GM19035 (cell line): Measurements from ENCODE around the gene LCN6.
"Not testable (repeated sequence)": the region's sequence is repeated elsewhere in the genome, so short reads cannot be mapped to it uniquely, and the experiment has no call there.

Experiments used
- ATAC-seq: cut with Tn5 transposase; IDR thresholded peaks from one replicate; pipeline ENCODE4 v1.9.1; 2021; ENCODE audit not compliant: unreplicated experiment

The LCN6 gene

GRCh38 chr9:136784249-136784996 lies 36.1 kb upstream of the LCN6 start:
- ATAC-seq: no peak

GRCh38 chr9:136782452-136782851 lies 34.1 kb upstream of the LCN6 start:
- ATAC-seq: no peak

DNA sequence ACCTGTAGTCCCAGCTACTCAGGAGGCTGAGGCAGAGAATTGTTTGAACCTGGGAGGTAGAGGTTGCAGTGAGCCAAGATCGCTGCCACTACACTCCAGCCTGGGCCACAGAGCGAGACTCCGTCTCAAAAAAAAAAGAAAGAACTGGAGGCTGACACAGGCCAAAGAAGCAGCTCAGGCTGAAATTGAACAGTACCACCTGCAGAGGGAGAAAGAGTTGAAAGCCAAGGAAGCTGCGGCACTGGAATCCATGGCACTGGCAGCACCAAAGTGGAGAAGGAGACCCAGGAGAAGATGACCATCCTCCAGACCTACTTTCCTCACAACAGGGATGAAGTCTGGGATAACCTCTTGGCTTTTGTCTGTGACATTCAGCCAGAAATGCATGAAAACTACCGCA lies 31.5 kb upstream of the LCN6 start:
- ATAC-seq: no peak

- no peak for ATAC-seq
These were observed 29.0 kb upstream of the LCN6 start for GRCh38 chr9:136777359-136777758.

DNA sequence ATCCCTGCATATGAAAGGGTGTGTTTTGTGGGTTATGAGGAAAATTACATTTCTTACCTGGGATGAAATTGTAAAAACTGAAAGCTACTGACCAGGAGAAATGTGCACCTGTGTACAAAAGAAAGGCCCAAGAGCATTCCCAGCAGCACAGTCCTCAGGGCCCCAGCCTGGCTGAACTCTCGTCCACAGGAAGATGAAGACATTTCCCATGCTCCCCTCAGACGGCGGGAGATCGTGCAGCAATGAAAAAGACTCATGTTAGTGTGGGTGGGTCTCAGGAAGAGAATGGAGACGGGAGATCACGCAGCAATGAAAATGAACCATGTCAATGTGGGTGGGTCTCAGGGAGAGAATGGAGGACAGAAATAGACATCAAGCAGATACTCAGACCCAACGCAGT lies 28.6 kb upstream of the LCN6 start:
- ATAC-seq: no peak

- no peak for ATAC-seq
These were observed 26.9 kb upstream of the LCN6 start for GRCh38 chr9:136775191-136775590.

DNA sequence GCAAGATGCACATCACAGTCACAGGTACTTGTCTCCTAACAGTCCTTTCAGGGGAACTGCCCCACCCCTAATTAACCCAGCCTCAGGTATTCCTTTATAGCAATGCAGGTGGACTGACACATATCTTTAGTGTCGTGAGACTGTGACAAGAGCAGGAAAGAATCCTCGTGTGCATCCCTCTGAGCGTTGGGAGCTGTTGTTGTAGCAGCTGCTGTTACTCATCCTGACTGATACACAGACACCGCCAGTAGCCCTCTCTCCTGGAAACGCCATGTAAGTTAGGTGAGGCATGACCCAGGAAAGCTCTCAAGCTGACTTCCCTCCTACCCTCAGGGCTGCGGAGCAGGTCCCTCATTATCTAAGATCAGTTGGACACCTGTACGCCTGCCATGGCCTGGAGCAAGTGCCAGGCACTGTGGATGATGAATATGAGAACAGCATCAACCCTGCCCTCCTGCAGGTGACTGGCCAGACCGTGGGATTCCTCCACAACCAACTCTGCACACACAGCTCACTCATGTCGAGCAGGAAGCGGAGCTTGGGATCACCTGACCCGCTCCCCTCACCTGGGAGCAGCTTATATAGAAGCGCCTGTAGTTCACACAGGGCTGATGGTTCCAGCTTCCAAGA lies 26.2 kb upstream of the LCN6 start:
- ATAC-seq: no peak

- ATAC-seq: no peak
These were observed 25.2 kb upstream of the LCN6 start for GRCh38 chr9:136773386-136774044.

DNA sequence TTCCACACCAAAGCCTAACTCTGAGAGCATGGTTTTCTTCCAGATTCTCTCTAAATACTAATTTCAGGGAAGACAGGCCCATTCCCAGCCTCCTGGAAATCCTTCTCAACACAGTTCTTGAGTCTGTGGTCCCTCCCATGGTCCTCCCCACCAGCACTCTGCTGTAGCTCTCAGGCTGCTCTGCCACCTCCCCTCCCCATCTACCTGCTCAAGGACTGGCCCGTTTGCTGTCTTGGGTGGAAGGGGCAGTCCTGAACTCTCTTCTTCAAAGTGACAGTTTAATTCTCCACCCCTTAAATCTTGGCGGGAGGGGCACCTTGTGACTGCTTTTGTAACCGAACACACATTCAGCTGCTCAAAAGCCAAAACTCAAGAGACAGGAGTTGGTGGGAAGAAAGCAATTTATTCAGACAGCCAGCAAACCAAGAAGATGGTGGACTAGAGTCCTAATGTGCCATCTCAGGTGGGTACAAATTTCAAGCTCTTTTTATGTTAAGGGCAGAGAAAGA lies 23.6 kb upstream of the LCN6 start:
- no peak for ATAC-seq

DNA sequence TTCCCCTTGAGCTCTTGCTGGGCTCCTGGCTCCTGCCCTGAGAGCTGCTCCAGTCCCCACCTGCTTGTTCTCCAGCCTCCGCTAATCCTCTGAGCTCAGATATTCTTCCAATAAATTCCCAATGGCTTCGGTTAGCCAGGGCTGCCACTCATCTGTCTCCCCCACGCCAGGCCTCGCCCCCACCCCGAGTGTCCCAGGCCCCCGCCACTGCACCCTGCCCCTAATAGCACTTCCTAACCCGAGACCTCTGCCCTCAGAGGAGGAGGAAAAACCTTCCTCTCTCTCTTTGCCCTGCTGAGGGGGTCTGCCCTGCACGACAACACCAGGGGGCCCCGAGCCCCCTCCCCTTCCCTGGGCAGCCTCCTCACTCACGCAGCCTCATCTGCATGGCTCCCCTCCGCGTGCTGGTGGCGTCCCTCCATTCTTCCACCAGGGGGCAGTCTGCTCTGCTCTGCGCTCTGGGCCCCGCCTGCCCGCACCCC lies 21.4 kb upstream of the LCN6 start:
- ATAC-seq: no peak

- ATAC-seq: not testable (repeated sequence)
These were observed 18.2 kb upstream of the LCN6 start for GRCh38 chr9:136766410-136767120.

GRCh38 chr9:136765745-136766409 lies 17.6 kb upstream of the LCN6 start:
- ATAC-seq: peak; percentile 65

DNA sequence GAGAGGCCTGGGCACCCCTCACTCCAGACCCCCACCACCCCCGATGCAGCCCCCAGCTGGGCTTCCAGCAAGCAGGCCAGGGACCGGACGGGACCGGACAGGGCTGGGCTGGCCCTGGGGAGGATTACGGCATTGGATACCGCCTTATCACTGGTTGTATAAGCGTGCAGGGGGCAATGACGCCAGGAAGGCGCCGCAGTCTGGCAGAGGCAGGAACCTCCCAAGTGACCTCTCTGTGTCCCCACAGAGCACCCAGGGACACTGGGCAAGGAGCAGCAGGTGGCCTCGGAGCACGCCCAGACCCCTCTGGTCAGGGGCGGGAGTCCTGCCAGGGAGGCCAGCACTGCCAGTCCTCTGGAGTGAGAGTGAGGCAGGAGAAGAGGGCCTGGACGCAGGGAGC lies 16.7 kb upstream of the LCN6 start:
- ATAC-seq: no peak

- ATAC-seq: no peak
These were observed 16.1 kb upstream of the LCN6 start, which contains the start of gene LCN15 for GRCh38 chr9:136764301-136764891. Gene LCN15, minus strand, starts transcription at chr9:136764518. Its CDS starts 30 bp downstream, at chr9:136764488.

DNA sequence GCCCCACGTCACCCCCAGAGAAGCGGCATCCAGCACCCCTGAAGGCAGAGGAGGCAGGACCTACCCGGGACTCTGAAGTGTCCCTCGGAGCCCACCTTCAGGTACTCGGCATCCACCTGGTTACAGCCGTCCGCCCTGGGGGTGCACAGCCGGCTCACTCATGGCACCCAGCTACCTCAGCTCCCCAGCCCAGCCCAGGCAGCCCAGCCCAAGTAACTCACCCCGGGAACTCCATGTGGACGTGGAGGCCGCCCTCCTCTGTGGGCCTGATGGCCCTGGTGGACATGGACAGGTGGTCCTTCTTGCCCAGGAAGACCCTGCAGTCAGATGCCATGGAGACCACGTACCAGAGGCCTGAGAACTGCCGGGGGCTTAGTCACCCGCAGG lies 15.3 kb upstream of the LCN6 start:
- no peak for ATAC-seq

DNA sequence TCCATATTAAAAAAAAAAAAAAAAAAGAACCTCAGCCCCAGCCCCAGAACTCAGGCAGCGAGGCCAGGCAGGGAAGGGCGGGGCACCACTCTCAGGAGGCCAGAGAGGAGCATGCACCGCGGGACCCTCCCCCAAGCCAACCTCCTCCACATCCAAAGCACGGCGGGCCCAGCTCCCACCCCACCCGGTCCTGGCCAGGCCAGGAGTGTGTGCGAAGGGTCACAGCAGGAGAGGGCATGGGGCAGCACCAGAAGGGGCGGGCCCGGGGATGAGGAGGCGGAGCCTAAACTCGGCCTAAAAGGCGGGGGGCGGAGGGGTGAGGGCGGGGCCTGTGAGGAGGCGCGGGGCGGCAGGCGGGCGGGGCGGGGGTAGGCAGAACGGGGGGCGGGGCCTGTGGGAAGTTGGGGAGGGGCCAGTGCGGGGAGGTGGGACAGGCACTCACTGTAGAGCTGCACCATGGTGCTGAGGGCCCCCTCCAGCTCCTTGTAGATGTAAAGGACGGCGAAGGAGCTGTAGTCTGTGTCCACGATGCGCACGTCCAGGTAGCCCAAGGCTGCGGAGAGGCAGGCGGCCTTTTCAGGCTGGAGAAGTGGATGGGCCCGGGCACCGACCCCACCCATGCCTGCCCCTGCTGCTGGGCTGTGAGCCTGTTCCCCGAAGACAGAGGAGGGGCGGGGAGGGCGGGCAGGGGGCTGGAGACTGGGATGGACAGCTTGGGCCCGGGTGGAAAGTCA lies 14.8 kb upstream of the LCN6 start:
- ATAC-seq: no peak

- no peak for ATAC-seq
These were observed 13.9 kb upstream of the LCN6 start for GRCh38 chr9:136762221-136762691.

GRCh38 chr9:136761545-136761981 lies 13.2 kb upstream of the LCN6 start:
- no peak for ATAC-seq

DNA sequence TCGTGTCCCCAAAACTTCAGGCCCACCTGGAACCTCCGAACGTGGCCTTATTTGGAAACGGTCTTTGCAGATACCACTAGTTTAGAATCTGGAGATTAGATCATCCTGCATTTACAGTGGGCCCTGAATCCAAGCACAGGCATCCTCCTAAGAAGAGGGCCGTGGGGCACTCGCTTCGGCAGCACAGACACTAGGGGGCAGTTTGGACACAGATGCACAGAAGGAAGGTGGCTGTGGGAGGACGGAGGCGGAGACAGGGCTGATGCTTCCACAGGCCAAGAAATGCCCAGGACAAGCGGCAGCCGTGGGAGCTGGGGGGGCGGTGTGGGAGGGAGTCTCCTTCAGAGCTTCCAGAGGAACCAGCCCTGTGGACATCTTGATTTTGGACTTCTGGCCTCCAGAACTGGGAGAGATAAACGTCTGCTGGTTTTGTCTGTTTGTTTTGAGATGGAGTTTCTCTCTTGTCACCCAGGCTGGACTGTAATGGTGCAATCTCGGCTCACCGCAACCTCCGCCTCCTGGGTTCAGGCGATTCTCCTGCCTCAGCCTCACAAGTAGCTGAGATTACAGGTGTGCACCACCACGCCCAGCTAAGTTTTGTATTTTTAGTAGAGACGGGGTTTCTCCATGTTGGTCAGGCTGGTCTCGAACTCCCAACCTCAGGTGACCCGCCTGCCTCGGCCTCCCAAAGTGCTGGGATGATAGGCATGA lies 12.7 kb upstream of the LCN6 start:
- ATAC-seq: not testable (repeated sequence)
